Activated naive CD4-positive, alpha-beta T cell treated with anti-CD3 and anti-CD28 coated beads for 36 hours (primary cell): ENCODE measurements around the gene GRPEL2. TPM values are rescaled to one million over a fixed set of nuclear protein-coding genes. Genes with fewer than 3 reads are reported as not detected.

ENCODE experiments used
- CTCF ChIA-PET: fragments of 350-600 bp; sonication (Branson Sonifier 250); formaldehyde crosslinking; loops from one replicate; lab custom pipeline; 2021; ENCODE audit warnings: antibody characterized with exemption; lab: Charles Lee
- DNase-seq: peaks from one replicate; pipeline ENCODE4 v3.0.0-alpha.2; 2020
- H3K27ac Mint-ChIP-seq: one replicate; pipeline ENCODE4 v1.8.0; 2021; ENCODE audit warnings: mild to moderate bottlenecking, mixed read lengths
- H3K27me3 Mint-ChIP-seq: one replicate; pipeline ENCODE4 v1.8.0; 2021; ENCODE audit warnings: low read depth, mixed read lengths
- H3K36me3 Mint-ChIP-seq: one replicate; pipeline ENCODE4 v1.8.0; 2021; ENCODE audit warnings: low read depth, mixed read lengths
- H3K4me1 Mint-ChIP-seq: one replicate; pipeline ENCODE4 v1.8.0; 2021; ENCODE audit warnings: low read depth, mixed read lengths
- H3K4me3 Mint-ChIP-seq: one replicate; pipeline ENCODE4 v1.8.0; 2021; ENCODE audit warnings: mild to moderate bottlenecking, moderate library complexity, mixed read lengths
- H3K9me3 Mint-ChIP-seq: one replicate; pipeline ENCODE4 v1.8.0; 2021; ENCODE audit warnings: mixed read lengths
- intact Hi-C: fragments of 100-400 bp; cut with micrococcal nuclease; formaldehyde crosslinking; loops from one replicate; pipeline ENCODE4 v1.15.1; 2023
- total RNA-seq, 2 experiments: library from RNA; stranded (reverse); gene quantifications; one replicate each; pipeline ENCODE4 v1.2.3, GENCODE V29; 2021

GRPEL2 gene
- total RNA-seq, 2 experiments from 2014 or later, result 44.7 to 49.6 TPM

GRCh38 chr5:149322518-149322917, 22.8 kb upstream of the GRPEL2 start:
- Mint-ChIP-seq H3K9me3 (peaks cover 4% of the 10 kb centered on the region), H3K36me3 (no peaks in the 10 kb centered on the region), H3K4me3 (no peak overlapping the region), H3K27me3 (no peaks in the 10 kb centered on the region), H3K4me1 (no peaks in the 10 kb centered on the region), H3K27ac (no peak overlapping the region)
- intact Hi-C loops, result no loop called here
- CTCF ChIA-PET, result interaction anchor here (1.1 to 11.7 kb wide), 4 partner anchors 43 to 120 kb away, joined by 3 to 125 read pairs (median 4); no protein-coding TSS in a partner anchor
- no peak for DNase-seq

- Mint-ChIP-seq H3K9me3 (peaks cover 4% of the 10 kb centered on the region), H3K27ac (no peak overlapping the region), H3K4me3 (no peak overlapping the region), H3K36me3 (no peaks in the 10 kb centered on the region), H3K4me1 (no peaks in the 10 kb centered on the region), H3K27me3 (no peaks in the 10 kb centered on the region)
- DNase-seq, result no peak
- intact Hi-C loops, result no loop called here
- CTCF ChIA-PET, result interaction anchor here (0.7 to 11.7 kb wide), 6 partner anchors 43 to 153 kb away, joined by 3 to 125 read pairs (median 4); no protein-coding TSS in a partner anchor
Observed at GRCh38 chr5:149323210-149323609, 22.1 kb upstream of the GRPEL2 start.

- peaks cover 4% of the 10 kb centered on the region for H3K9me3 Mint-ChIP-seq
- H3K4me1 Mint-ChIP-seq, result no peaks in the 10 kb centered on the region
- intact Hi-C loops, result no loop called here
- CTCF ChIA-PET, result interaction anchor here (0.7 to 11.7 kb wide), 6 partner anchors 42 to 153 kb away, joined by 3 to 125 read pairs (median 4); no protein-coding TSS in a partner anchor
- no peaks in the 10 kb centered on the region for H3K27me3 Mint-ChIP-seq
- H3K4me3 Mint-ChIP-seq, result no peak overlapping the region
- no peaks in the 10 kb centered on the region for H3K36me3 Mint-ChIP-seq
- no peak for DNase-seq
- H3K27ac Mint-ChIP-seq, result no peak overlapping the region
Observed at GRCh38 chr5:149323621-149324205, 21.6 kb upstream of the GRPEL2 start.

- Mint-ChIP-seq H3K9me3 (peaks cover 4% of the 10 kb centered on the region), H3K36me3 (no peaks in the 10 kb centered on the region), H3K27ac (no peak overlapping the region), H3K27me3 (no peaks in the 10 kb centered on the region), H3K4me1 (no peaks in the 10 kb centered on the region), H3K4me3 (no peak overlapping the region)
- CTCF ChIA-PET, result interaction anchor here (1.1 to 11.7 kb wide), 5 partner anchors 10 to 47 kb away, joined by 3 to 125 read pairs (median 4); partner anchors contain the start of gene GRPEL2
- DNase-seq, result no peak
- intact Hi-C loops, result no loop called here
Observed at GRCh38 chr5:149324641-149325040, 20.7 kb upstream of the GRPEL2 start.

- Mint-ChIP-seq H3K27me3 (no peaks in the 10 kb centered on the region), H3K4me1 (no peaks in the 10 kb centered on the region), H3K9me3 (peaks cover 4% of the 10 kb centered on the region), H3K36me3 (no peaks in the 10 kb centered on the region), H3K27ac (no peak overlapping the region), H3K4me3 (no peak overlapping the region)
- no peak for DNase-seq
- CTCF ChIA-PET, result interaction anchor here (1.1 to 1.6 kb wide), 5 partner anchors 8 to 46 kb away, joined by 3 to 9 read pairs (median 3); partner anchors contain the start of gene GRPEL2
- intact Hi-C loops, result no loop called here
Observed at GRCh38 chr5:149325166-149325735, 20.0 kb upstream of the GRPEL2 start.

- intact Hi-C loops, result no loop called here
- Mint-ChIP-seq H3K27me3 (no peaks in the 10 kb centered on the region), H3K9me3 (peaks cover 4% of the 10 kb centered on the region), H3K27ac (no peak overlapping the region), H3K4me3 (no peak overlapping the region), H3K4me1 (no peaks in the 10 kb centered on the region), H3K36me3 (no peaks in the 10 kb centered on the region)
- CTCF ChIA-PET, result interaction anchor here (1.1 to 1.6 kb wide), 5 partner anchors 9 to 46 kb away, joined by 3 to 9 read pairs (median 3); partner anchors contain the start of gene GRPEL2
- no peak for DNase-seq
Observed at GRCh38 chr5:149325894-149326293, 19.4 kb upstream of the GRPEL2 start.

GRCh38 chr5:149326611-149327010, 18.7 kb upstream of the GRPEL2 start:
- intact Hi-C loops, result no loop called here
- Mint-ChIP-seq H3K9me3 (peaks cover 4% of the 10 kb centered on the region), H3K27me3 (no peaks in the 10 kb centered on the region), H3K36me3 (no peaks in the 10 kb centered on the region), H3K27ac (no peak overlapping the region), H3K4me1 (no peaks in the 10 kb centered on the region), H3K4me3 (no peak overlapping the region)
- DNase-seq, result no peak
- CTCF ChIA-PET, result interaction anchor here (1.8 kb wide), 1 partner anchor 45 kb away, joined by 7 read pairs; no protein-coding TSS in a partner anchor

GRCh38 chr5:149328177-149328576, 17.1 kb upstream of the GRPEL2 start:
- Mint-ChIP-seq H3K27ac (no peak overlapping the region), H3K36me3 (no peaks in the 10 kb centered on the region), H3K9me3 (peaks cover 4% of the 10 kb centered on the region), H3K4me3 (no peak overlapping the region), H3K27me3 (no peaks in the 10 kb centered on the region), H3K4me1 (no peaks in the 10 kb centered on the region)
- intact Hi-C loops, result no loop called here
- CTCF ChIA-PET, result interaction anchor here (1.0 to 1.8 kb wide), 2 partner anchors 43 to 45 kb away, joined by 3 to 7 read pairs; no protein-coding TSS in a partner anchor
- DNase-seq, result no peak

GRCh38 chr5:149333711-149334443, 11.4 kb upstream of the GRPEL2 start:
- no peaks in the 10 kb centered on the region for H3K27me3 Mint-ChIP-seq
- no peak for DNase-seq
- no peak overlapping the region for H3K27ac Mint-ChIP-seq
- H3K4me1 Mint-ChIP-seq, result no peaks in the 10 kb centered on the region
- CTCF ChIA-PET, result interaction anchor here (0.6 to 2.8 kb wide), 4 partner anchors 34 to 104 kb away, joined by 3 to 8 read pairs (median 6); no protein-coding TSS in a partner anchor
- no peaks in the 10 kb centered on the region for H3K9me3 Mint-ChIP-seq
- intact Hi-C loops, result no loop called here
- no peaks in the 10 kb centered on the region for H3K36me3 Mint-ChIP-seq
- no peak overlapping the region for H3K4me3 Mint-ChIP-seq

- Mint-ChIP-seq H3K9me3 (no peaks in the 10 kb centered on the region), H3K27me3 (no peaks in the 10 kb centered on the region), H3K4me3 (no peak overlapping the region), H3K27ac (no peak overlapping the region), H3K36me3 (no peaks in the 10 kb centered on the region), H3K4me1 (no peaks in the 10 kb centered on the region)
- CTCF ChIA-PET, result no interaction called here
- no peak for DNase-seq
- intact Hi-C loops, result no loop called here
Observed at GRCh38 chr5:149337736-149338135, 7.6 kb upstream of the GRPEL2 start.

GRCh38 chr5:149338364-149338763, 6.9 kb upstream of the GRPEL2 start:
- H3K4me3 Mint-ChIP-seq, result no peak overlapping the region
- no peaks in the 10 kb centered on the region for H3K4me1 Mint-ChIP-seq
- H3K27ac Mint-ChIP-seq, result no peak overlapping the region
- no peaks in the 10 kb centered on the region for H3K36me3 Mint-ChIP-seq
- no peak for DNase-seq
- intact Hi-C loops, result no loop called here
- CTCF ChIA-PET, result no interaction called here
- no peaks in the 10 kb centered on the region for H3K27me3 Mint-ChIP-seq
- H3K9me3 Mint-ChIP-seq, result no peaks in the 10 kb centered on the region

- no peaks in the 10 kb centered on the region for H3K9me3 Mint-ChIP-seq
- H3K27ac Mint-ChIP-seq, result no peak overlapping the region
- H3K27me3 Mint-ChIP-seq, result no peaks in the 10 kb centered on the region
- H3K4me3 Mint-ChIP-seq, result no peak overlapping the region
- CTCF ChIA-PET, result interaction anchor here (0.6 to 1.8 kb wide), 7 partner anchors 12 to 93 kb away, joined by 3 to 4 read pairs (median 4); no protein-coding TSS in a partner anchor
- intact Hi-C loops, result loop anchor here (10.0 kb wide), 1 partner anchor 624 kb away; the partner anchor contains the start of gene SLC26A2
- H3K36me3 Mint-ChIP-seq, result peaks cover 4% of the 10 kb centered on the region
- DNase-seq, result no peak
- H3K4me1 Mint-ChIP-seq, result peaks cover 16% of the 10 kb centered on the region
Observed at GRCh38 chr5:149340920-149341319, 4.4 kb upstream of the GRPEL2 start.
